GM04503 (cell line): ENCODE measurements around the gene CLEC9A.

Source experiments
- DNase-seq: peaks from one replicate; pipeline ENCODE4 v3.0.0-alpha.2; 2012; ENCODE audit warnings: low read depth

CLEC9A gene

DNA sequence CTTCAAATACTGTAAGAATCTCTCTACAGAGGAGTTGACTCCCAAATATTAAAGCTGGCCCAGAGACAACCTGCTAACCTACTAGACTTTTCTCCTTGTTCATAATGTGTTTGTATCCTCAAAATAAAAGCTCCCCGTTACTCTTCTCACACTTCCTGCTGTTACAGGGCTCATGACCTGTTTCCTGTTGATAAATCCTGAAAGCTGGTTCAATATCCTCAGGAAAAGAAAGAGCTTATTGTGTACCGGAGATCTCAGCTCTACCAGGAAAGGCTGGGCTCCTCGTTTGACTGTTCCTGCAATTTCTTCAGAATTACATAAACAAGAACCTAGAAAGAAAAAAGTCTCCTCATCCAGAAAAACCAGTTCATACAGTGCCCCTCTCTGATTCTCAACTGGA lies 37.5 kb downstream of the CLEC9A start:
- DNase-seq: no peak

DNA sequence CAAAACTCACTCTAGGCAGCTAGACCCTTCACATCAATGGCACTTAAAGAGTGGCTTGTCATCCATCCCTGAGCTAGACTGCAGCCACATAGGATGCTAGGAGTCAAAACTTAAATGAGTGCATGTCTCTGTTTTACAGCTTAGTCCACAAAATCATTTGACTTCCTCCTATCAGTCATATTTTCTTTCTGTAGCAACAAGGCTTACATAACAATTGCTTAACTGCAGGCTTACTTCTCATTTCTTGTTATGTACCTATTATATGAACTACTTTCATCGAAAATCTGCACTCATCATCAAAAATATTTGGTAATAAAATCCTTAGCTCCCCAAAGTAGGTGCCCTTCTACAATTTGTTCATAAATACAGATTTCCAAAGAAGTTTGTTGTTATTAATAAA lies 38.2 kb downstream of the CLEC9A start:
- DNase-seq: no peak

DNA sequence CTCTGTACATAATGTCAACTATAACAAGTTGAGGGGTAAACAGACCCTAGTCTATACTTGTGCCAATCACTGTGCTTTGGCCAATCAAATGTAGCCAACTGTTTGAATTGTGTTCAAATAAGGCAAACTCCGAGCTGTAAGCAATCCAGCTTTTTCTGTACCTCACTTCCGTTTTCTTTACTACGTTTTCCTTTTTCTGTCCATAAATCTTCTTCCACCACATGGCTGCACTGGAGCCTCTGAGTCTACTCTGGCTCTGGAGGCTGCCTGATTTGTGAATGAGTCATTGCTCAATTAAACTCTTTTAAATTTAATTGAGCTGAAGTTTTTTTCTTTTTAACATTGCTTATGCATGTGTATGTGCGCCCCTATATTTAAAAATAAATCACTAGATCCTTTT lies 38.6 kb downstream of the CLEC9A start:
- peak; percentile 65 for DNase-seq

GRCh38 chr12:10069976-10070375 lies 39.5 kb downstream of the CLEC9A start:
- DNase-seq: no peak

GRCh38 chr12:10070380-10070779 lies 39.9 kb downstream of the CLEC9A start:
- no peak for DNase-seq

- no peak for DNase-seq
These were observed 41.6 kb downstream of the CLEC9A start for GRCh38 chr12:10072131-10072530.

DNA sequence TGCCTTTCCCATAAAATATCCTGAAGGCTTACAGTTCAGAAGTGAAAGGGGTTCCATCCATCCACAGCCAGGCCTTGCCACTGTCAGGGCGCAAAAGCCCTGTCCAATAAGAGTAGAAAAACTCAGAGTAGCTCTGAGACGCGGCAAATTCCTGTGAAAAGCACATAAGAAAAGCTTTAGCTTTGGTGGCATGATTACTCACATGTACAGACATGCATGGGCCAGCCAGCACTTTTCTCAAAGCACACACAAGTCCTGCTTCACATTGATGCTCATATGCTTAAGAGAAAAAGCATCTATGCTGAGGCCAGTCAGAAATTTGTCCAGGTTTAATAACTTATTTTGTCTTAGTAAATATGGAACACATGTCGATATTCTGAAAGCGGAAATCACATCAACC lies 42.8 kb downstream of the CLEC9A start:
- DNase-seq: no peak

DNA sequence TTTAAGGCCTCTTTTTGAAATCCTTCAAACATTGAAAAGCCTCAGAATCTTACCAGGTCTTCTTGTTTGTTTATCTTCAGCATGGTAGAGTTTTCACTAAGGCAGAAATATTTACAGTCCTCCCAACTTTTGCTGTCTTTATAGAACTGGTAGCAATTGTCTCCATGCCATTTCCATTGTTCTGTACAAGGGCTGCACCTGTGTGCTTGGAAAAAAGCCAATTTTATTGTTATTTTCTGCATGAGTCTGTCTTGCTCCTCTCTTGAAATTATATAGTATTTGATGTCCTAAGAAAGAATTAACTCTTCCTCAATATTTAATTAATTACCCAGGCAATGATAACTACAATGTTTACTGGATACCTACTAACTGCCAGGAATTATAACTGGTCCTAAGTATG lies 45.0 kb downstream of the CLEC9A start:
- no peak for DNase-seq

DNA sequence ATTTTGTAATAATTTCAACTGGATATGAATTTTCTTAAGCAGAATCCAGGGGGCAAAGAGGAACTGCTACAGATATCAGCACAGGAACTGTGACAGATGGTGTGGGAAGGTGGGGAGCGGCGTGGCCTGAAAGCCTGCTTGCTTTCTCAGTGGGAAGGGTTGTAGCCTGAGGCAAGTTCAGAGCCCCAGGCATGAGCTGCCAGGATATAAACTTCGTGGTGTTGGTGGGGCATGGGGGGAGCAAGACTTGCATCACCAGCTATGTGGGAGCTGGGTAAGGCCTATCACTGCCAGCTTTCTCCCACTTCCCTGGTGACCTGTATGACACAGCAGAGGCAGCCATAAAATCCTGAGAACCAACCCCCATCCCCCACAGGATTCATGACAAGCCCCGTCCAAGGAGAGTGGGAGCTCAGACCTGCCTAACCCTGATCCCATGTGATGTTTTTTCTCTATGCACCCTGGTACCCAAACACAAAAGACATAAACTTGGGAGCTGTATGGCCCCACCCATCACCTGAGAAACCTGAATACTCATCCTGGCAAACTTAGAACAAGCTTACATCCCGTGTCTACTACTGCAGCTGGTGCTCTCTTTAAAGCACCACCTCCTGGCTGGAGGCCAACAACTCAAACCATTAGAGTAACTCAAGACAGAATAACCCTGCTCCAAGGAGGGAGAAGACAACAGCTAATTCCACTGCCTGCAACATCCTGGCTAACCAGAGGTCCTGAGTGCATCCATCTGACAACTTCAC lies 51.8 kb downstream of the CLEC9A start:
- no peak for DNase-seq

- DNase-seq: no peak
These were observed 54.3 kb downstream of the CLEC9A start for GRCh38 chr12:10084733-10085132.

GRCh38 chr12:10086387-10086786 lies 55.9 kb downstream of the CLEC9A start:
- no peak for DNase-seq

GRCh38 chr12:10088031-10088430 lies 57.5 kb downstream of the CLEC9A start:
- no peak for DNase-seq

GRCh38 chr12:10088955-10089900 lies 58.7 kb downstream of the CLEC9A start:
- DNase-seq: no peak

DNA sequence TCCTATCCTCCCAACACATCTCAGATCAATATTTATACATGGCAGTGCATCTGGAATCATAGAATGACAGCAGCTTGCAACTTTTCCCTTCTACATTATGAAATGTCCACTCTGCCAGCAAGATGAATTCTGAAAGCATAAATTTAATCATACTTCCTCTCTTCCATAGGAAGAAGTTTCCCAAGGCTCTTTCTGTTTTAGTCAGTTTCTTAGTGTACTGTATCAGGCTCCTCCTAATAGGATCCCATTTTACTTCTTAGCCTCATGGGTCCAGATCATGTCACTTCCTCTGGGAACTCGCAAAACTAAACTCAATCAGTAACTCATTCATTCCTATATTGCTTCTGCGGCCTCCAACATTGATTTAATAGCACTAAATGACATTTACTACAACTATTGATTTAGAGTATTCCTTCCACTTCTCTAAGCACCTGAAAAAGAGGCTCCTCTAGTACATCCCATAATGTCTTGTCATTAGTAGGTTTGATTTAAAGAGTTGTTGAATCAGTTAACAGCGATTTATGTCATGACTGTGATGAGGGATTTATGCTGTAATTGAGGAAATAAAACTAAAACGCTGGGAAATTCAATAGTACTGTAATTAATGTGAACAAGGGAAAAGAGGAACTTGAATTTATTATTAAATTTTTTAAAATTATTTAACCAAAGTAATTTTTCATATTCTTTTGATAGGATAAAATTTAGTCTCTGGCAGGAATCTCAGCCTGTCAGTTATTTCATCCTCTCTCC lies 64.3 kb downstream of the CLEC9A start:
- no peak for DNase-seq

GRCh38 chr12:10095971-10096370 lies 65.5 kb downstream of the CLEC9A start:
- DNase-seq: no peak

- peak; percentile 30 for DNase-seq
These were observed 67.0 kb downstream of the CLEC9A start for GRCh38 chr12:10097521-10097920.

GRCh38 chr12:10098791-10099190 lies 68.3 kb downstream of the CLEC9A start, which contains the start of gene CLEC1A:
TSS of gene CLEC1A (minus strand) at chr12:10098985. CDS start at chr12:10098922, 63 bp downstream.
- peak; percentile 21 for DNase-seq

- peak; percentile 64 for DNase-seq
These were observed 70.6 kb downstream of the CLEC9A start for GRCh38 chr12:10101042-10101579.

DNA sequence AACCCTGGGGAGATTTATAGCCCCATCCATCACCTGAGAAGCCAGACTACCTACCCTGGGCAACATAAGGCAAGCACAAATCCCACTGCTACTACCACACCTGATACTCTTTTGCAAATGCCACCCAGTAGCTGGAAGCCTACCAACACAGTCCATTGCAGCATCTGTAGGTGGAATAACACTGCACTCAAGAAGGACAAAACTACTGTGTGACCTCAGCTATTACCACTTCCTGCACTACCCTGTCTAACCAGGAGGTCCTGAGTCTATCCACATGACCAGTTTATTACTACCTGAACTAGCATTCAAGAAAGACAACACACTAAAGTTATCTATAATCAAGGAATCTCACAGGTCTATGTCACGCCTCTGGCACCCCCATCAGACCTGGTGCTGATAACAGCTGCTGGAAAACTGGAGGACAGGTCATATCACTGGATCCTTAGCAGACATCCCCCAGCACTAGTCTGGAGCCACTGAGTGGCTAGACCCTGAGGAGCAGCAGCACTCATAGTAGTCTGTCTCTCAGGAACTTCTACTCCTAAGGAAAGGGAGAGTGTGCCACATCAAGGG lies 71.3 kb downstream of the CLEC9A start:
- DNase-seq: no peak

DNA sequence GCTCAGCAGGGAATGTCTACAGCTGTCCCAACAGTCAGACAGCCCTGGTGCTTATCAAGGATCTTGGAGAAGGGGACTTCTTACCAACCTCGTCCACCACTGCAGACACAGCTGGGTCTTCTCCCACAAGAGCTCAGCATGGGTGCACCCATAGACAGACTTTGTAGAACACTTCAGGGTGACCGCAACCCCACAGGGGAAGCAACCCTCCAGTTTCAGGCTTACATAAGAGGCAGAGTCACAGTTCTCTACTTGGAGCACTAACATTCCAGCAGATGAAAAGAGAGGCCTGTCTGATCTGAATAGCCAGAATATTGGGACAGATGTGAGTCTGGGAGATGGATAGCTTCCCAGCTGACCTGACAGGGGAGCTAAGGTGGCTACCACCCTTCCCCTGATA lies 71.8 kb downstream of the CLEC9A start:
- no peak for DNase-seq

- no peak for DNase-seq
These were observed 79.9 kb downstream of the CLEC9A start for GRCh38 chr12:10110256-10110844.
